ENCODE data around the gene SMAD1.

SMAD1 gene

DNA sequence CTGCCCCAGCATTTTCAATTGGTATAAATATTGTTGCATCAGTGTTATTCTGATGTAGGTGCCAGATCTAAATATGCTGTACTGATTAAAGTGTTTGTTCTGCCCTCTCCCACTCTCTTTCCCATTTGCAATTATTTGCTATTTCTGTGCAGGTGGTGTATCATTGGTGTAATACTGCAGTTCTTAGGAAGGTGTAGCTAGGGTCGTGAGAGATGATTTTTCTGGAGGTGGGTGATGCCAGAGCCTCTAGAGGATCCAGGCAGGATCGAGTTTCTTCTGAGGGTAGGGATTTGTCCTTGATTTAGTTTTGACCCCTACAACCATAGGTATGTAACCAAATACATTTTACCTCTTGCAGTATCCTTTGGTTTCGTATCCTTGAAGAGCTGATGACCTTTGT lies 1.9 kb downstream of the SMAD1 start:
- Histone ChIP-seq H3K27ac (ENCODE audit: low read length) (no peak overlapping the region), H3K4me3 (ENCODE audit: low read length) (no peak overlapping the region), H3K27me3 (ENCODE audit: low read depth, low read length) (peaks cover 66% of the 10 kb centered on the region), H3K4me2 (ENCODE audit: low read length) (no peak overlapping the region), H3K9ac (ENCODE audit: low read length) (no peak overlapping the region), H3K4me1 (ENCODE audit: low read length) (peaks cover 33% of the 10 kb centered on the region), H3K79me2 (ENCODE audit: low read length) (no peaks in the 10 kb centered on the region), H3K9me3 (ENCODE audit: insufficient read depth, low read length) (no peaks in the 10 kb centered on the region), H2AFZ (ENCODE audit: low read depth, low read length) (no peak overlapping the region), H3K36me3 (replicated peaks; ENCODE audit: low read depth, low read length) (no peaks in the 10 kb centered on the region), H4K20me1 (ENCODE audit: insufficient read depth, low read length) (peaks cover 12% of the 10 kb centered on the region; the same call in 1 of the 2 replicates)
- TF ChIP-seq, protein P1, sequence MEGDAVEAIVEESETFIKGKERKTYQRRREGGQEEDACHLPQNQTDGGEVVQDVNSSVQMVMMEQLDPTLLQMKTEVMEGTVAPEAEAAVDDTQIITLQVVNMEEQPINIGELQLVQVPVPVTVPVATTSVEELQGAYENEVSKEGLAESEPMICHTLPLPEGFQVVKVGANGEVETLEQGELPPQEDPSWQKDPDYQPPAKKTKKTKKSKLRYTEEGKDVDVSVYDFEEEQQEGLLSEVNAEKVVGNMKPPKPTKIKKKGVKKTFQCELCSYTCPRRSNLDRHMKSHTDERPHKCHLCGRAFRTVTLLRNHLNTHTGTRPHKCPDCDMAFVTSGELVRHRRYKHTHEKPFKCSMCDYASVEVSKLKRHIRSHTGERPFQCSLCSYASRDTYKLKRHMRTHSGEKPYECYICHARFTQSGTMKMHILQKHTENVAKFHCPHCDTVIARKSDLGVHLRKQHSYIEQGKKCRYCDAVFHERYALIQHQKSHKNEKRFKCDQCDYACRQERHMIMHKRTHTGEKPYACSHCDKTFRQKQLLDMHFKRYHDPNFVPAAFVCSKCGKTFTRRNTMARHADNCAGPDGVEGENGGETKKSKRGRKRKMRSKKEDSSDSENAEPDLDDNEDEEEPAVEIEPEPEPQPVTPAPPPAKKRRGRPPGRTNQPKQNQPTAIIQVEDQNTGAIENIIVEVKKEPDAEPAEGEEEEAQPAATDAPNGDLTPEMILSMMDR (IDR thresholded peaks at IDR 0.05; ENCODE audit: low read depth, low read length) = no peak
- TF ChIP-seq EZH2phosphoT487 (IDR thresholded peaks at IDR 0.05; ENCODE audit: low read depth) = no peak

DNA sequence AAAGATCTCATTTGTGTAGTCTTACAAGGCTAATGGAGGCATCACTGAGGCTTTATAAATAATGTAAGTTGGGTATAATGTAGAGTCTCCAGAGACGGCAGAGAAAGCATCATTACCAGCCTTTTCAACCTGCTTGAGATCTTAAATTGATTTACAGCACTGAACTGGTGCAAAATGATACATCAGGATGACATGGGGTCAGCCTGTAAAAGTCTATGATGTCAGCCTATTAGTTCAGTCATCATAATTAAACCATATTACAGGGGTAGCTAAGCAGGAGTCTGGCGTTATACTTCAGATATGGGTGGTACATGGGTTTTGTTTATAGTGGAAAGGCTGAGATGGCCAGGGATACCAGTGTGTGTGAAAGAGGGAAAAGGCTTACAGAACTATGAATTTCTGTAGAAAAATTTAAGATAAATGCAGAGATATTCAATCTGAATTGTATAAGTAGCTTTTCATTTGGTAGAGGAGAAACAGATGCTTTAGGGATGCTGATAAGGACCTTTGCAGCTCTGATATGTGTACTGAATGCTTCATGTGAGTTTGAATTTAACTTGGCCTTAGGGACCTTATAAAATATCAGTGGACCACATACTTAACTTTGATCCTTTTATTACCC lies 2.7 kb downstream of the SMAD1 start:
- Histone ChIP-seq H3K9me3 (ENCODE audit: insufficient read depth, low read length) (no peaks in the 10 kb centered on the region), H3K9ac (ENCODE audit: low read length) (no peak overlapping the region), H3K79me2 (ENCODE audit: low read length) (no peaks in the 10 kb centered on the region), H2AFZ (ENCODE audit: low read depth, low read length) (no peak overlapping the region), H3K27ac (ENCODE audit: low read length) (no peak overlapping the region), H3K36me3 (replicated peaks; ENCODE audit: low read depth, low read length) (no peaks in the 10 kb centered on the region), H3K4me3 (ENCODE audit: low read length) (no peak overlapping the region), H4K20me1 (ENCODE audit: insufficient read depth, low read length) (peaks cover 18% of the 10 kb centered on the region; the same call in 1 of the 2 replicates), H3K4me1 (ENCODE audit: low read length) (peaks cover 37% of the 10 kb centered on the region), H3K4me2 (ENCODE audit: low read length) (no peak overlapping the region), H3K27me3 (ENCODE audit: low read depth, low read length) (peaks cover 74% of the 10 kb centered on the region)
- TF ChIP-seq, protein P1 (IDR thresholded peaks at IDR 0.05; ENCODE audit: low read depth, low read length) = no peak

DNA sequence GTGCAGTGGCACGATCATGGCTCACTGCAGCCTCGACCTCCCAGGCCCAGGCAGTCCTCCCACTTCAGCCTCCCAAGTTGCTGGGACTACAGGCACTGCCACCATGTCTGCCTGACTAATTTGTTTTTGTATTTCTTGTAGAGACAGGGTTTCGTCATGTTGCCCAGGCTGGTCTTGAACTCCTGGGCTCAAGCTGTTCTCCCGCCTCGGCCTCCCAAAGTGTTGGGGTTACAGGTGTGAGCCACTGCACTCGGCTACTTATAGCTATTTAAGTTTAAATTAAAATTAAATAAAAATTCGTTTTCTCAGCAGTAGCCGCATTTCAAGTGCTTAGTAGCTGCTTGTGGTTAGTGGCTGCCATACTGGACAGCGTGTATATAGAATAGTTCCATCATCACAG lies 3.5 kb downstream of the SMAD1 start:
- Histone ChIP-seq H3K4me2 (ENCODE audit: low read length) (no peak overlapping the region), H3K27me3 (ENCODE audit: low read depth, low read length) (peaks cover 80% of the 10 kb centered on the region)

DNA sequence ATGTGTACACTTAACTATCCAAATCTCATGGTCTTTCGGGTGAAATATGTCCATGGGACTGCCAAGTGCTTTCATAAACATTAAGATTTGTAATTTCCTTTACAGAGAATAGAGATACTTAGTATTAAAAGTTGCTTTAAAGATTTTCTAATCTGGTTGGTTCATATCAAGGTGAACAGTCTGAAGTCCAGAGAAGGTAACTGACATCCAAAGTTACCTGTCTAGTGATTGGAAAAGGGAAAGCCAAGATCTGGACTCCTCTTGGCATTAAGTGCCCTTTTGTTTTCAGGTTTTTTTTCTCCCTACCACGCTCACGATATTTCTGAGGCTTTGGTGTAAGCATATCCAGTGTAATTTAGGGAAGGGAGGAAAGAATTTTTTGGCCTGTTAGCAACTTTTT lies 5.0 kb downstream of the SMAD1 start:
- Histone ChIP-seq H3K4me3 (ENCODE audit: low read length) (no peak overlapping the region), H3K9me3 (ENCODE audit: insufficient read depth, low read length) (no peaks in the 10 kb centered on the region), H3K36me3 (replicated peaks; ENCODE audit: low read depth, low read length) (no peaks in the 10 kb centered on the region), H3K4me2 (ENCODE audit: low read length) (no peak overlapping the region), H3K9ac (ENCODE audit: low read length) (no peak overlapping the region), H3K4me1 (ENCODE audit: low read length) (peaks cover 37% of the 10 kb centered on the region), H4K20me1 (ENCODE audit: insufficient read depth, low read length) (peaks cover 26% of the 10 kb centered on the region; the same call in 1 of the 2 replicates), H3K27ac (ENCODE audit: low read length) (no peak overlapping the region), H2AFZ (ENCODE audit: low read depth, low read length) (no peak overlapping the region), H3K27me3 (ENCODE audit: low read depth, low read length) (peaks cover 82% of the 10 kb centered on the region), H3K79me2 (ENCODE audit: low read length) (no peaks in the 10 kb centered on the region)
- TF ChIP-seq EZH2phosphoT487 (IDR thresholded peaks at IDR 0.05; ENCODE audit: low read depth) = no peak
- TF ChIP-seq, protein P1 (IDR thresholded peaks at IDR 0.05; ENCODE audit: low read depth, low read length) = no peak

More for the DNA sequence above, 3.5 kb downstream of the SMAD1 start:
- no peaks in the 10 kb centered on the region for H3K36me3 ChIP-seq (replicated peaks; ENCODE audit: low read depth, low read length)
- TF ChIP-seq EZH2phosphoT487 (IDR thresholded peaks at IDR 0.05; ENCODE audit: low read depth) = no peak
- TF ChIP-seq, protein P1 (IDR thresholded peaks at IDR 0.05; ENCODE audit: low read depth, low read length) = no peak
- H3K9me3 ChIP-seq (ENCODE audit: insufficient read depth, low read length) = no peaks in the 10 kb centered on the region
- H3K4me3 ChIP-seq (ENCODE audit: low read length) = no peak overlapping the region
- H4K20me1 ChIP-seq (ENCODE audit: insufficient read depth, low read length) = peaks cover 25% of the 10 kb centered on the region; the same call in 1 of the 2 replicates
- no peak overlapping the region for H2AFZ ChIP-seq (ENCODE audit: low read depth, low read length)
- H3K27ac ChIP-seq (ENCODE audit: low read length) = no peak overlapping the region
- no peak overlapping the region for H3K9ac ChIP-seq (ENCODE audit: low read length)
- no peaks in the 10 kb centered on the region for H3K79me2 ChIP-seq (ENCODE audit: low read length)
- peaks cover 37% of the 10 kb centered on the region for H3K4me1 ChIP-seq (ENCODE audit: low read length)
